Kidney (tissue), 14 donors: ENCODE results near the gene PLCB1. TPM values are rescaled to one million over a fixed set of nuclear protein-coding genes. Genes with fewer than 3 reads are reported as not detected.

ENCODE experiments used
- DNase-seq, 5 donors: peaks; one replicate each; pipeline ENCODE4 v3.0.0-alpha.2; 2013 to 2020
- FAIRE-seq: peaks from 2 replicates; lab custom pipeline; 2012; peaks lifted over from hg19 to GRCh38; lab: Jason Lieb, UNC
- H3K27ac ChIP-seq, 2 donors: one replicate each; pipeline ENCODE4 v1.7.0; 2013; ENCODE audit warnings: low read depth in 2 of 2, low read length in 2 of 2, inconsistent platforms in 1 of 2
- H3K27me3 ChIP-seq: one replicate; pipeline ENCODE4 v1.7.1; 2013; ENCODE audit warnings: low read length, inconsistent platforms; ENCODE audit not compliant: control insufficient read depth, insufficient read depth
- H3K36me3 ChIP-seq, 3 donors: one replicate each; pipeline versions ENCODE4 v1.7.0 to v1.7.1; 2013; ENCODE audit warnings: low read length in 3 of 3, control low read depth in 1 of 3, inconsistent platforms in 1 of 3; ENCODE audit not compliant: insufficient read depth in 3 of 3, control insufficient read depth in 2 of 3
- H3K4me1 ChIP-seq, 3 donors: one replicate each; pipeline versions ENCODE4 v1.7.0 to v1.7.1; 2013; ENCODE audit warnings: low read length in 3 of 3, inconsistent platforms in 1 of 3, low read depth in 1 of 3; ENCODE audit not compliant: control insufficient read depth in 2 of 3, insufficient read depth in 2 of 3
- H3K4me3 ChIP-seq, 3 donors: one replicate each; pipeline versions ENCODE4 v1.7.0 to v1.8.1; 2013; ENCODE audit warnings: low read length in 3 of 3, control low read depth in 1 of 3, inconsistent platforms in 1 of 3
- H3K9ac ChIP-seq, 3 donors: one replicate each; pipeline versions ENCODE4 v1.7.0 to v1.7.1; 2013; ENCODE audit warnings: low read length in 3 of 3, control low read depth in 1 of 3, inconsistent platforms in 1 of 3
- H3K9me3 ChIP-seq, 3 donors: one replicate each; pipeline versions ENCODE4 v1.7.0 to v1.7.1; 2013; ENCODE audit warnings: low read length in 3 of 3, control low read depth in 1 of 3, inconsistent platforms in 1 of 3; ENCODE audit not compliant: control insufficient read depth in 2 of 3, insufficient read depth in 1 of 3
- CTCF ChIP-seq: IDR thresholded peaks from 3 replicates; pipeline ENCODE4 v1.5.1; 2012; ENCODE audit warnings: mild to moderate bottlenecking, moderate library complexity, borderline replicate concordance; ENCODE audit not compliant: insufficient read depth; ENCODE audit errors: extremely low read depth
- intact Hi-C: fragments of 100-400 bp; cut with DNase I; formaldehyde crosslinking; loops from one replicate; pipeline ENCODE4 v1.11.1; 2022
- polyA plus RNA-seq: library from polyadenylated mRNA; stranded (reverse); fragments of 350-450 nt; fragmentation: Illumina TruSeq; extraction: RNeasy Lipid Tissue Mini Kit (QIAGEN cat#74804); gene quantifications from one replicate; pipeline ENCODE4 v1.2.3, GENCODE V29; 2014; ENCODE audit warnings: low read depth, low replicate concordance; ENCODE audit not compliant: insufficient read depth
- total RNA-seq: library from RNA; stranded (reverse); fragmentation: NEBNext Ultra II Directional; extraction: Animal tissue kit (Norgen Biotek cat#: 25700); gene quantifications from one replicate; pipeline ENCODE4 v1.2.1, GENCODE V29; 2021
- donor health status: control.
- donor health status: control.
- donor health status: control.
- donor health status: control.
- donor health status: control.
- donor health status: DM: yes; HTN: yes; CAD: no.
- donor health status: Normal renal cell carcinoma (clear cell type).

Gene PLCB1
- total and polyA plus RNA-seq, 2 donors from 2014 or later = 9.4 to 107 TPM

GRCh38 chr20:8118760-8119159, 13.3 kb upstream of the PLCB1 start:
- H3K9me3 ChIP-seq = no peaks in the 10 kb centered on the region
- FAIRE-seq (no peak), DNase-seq (no peak)
- H3K27me3 ChIP-seq = no peaks in the 10 kb centered on the region
- no peak overlapping the region for H3K27ac ChIP-seq
- no peak overlapping the region for H3K9ac ChIP-seq
- no peak overlapping the region for H3K4me3 ChIP-seq
- intact Hi-C loops = no loop called here
- no peaks in the 10 kb centered on the region for H3K4me1 ChIP-seq
- H3K36me3 ChIP-seq = no peaks in the 10 kb centered on the region
- no peak for TF ChIP-seq CTCF

- no peak for TF ChIP-seq CTCF
- H3K4me3 ChIP-seq = no peak overlapping the region
- no peak overlapping the region for H3K27ac ChIP-seq
- no peaks in the 10 kb centered on the region for H3K27me3 ChIP-seq
- no peaks in the 10 kb centered on the region for H3K4me1 ChIP-seq
- H3K36me3 ChIP-seq = no peaks in the 10 kb centered on the region
- H3K9me3 ChIP-seq = no peaks in the 10 kb centered on the region
- intact Hi-C loops = loop anchor here (10.0 kb wide), 1 partner anchor 593 kb away; no protein-coding TSS in a partner anchor
- no peak overlapping the region for H3K9ac ChIP-seq
- no peak for DNase-seq
- FAIRE-seq = no peak
Observed at GRCh38 chr20:8121666-8122065, 10.4 kb upstream of the PLCB1 start.

GRCh38 chr20:8124639-8125038, 7.4 kb upstream of the PLCB1 start:
- no peaks in the 10 kb centered on the region for H3K9me3 ChIP-seq
- DNase-seq (no peak), FAIRE-seq (no peak)
- H3K36me3 ChIP-seq = no peaks in the 10 kb centered on the region
- no peak overlapping the region for H3K9ac ChIP-seq
- H3K4me3 ChIP-seq = no peak overlapping the region
- TF ChIP-seq CTCF = no peak
- no peak overlapping the region for H3K27ac ChIP-seq
- intact Hi-C loops = loop anchor here (10.0 kb wide), 1 partner anchor 590 kb away; no protein-coding TSS in a partner anchor
- no peaks in the 10 kb centered on the region for H3K27me3 ChIP-seq
- no peaks in the 10 kb centered on the region for H3K4me1 ChIP-seq

- H3K4me1 ChIP-seq = no peaks in the 10 kb centered on the region
- FAIRE-seq (no peak), DNase-seq (no peak)
- H3K9me3 ChIP-seq = no peaks in the 10 kb centered on the region
- H3K27me3 ChIP-seq = no peaks in the 10 kb centered on the region
- H3K4me3 ChIP-seq = no peak overlapping the region
- H3K27ac ChIP-seq = no peak overlapping the region
- H3K36me3 ChIP-seq = no peaks in the 10 kb centered on the region
- no peak overlapping the region for H3K9ac ChIP-seq
- no peak for TF ChIP-seq CTCF
- intact Hi-C loops = loop anchor here (10.0 kb wide), 1 partner anchor 589 kb away; no protein-coding TSS in a partner anchor
Observed at GRCh38 chr20:8126181-8126580, 5.9 kb upstream of the PLCB1 start.
